ES-I3 (cell line): ENCODE measurements around the gene ST7.
"Not testable (repeated sequence)": the region's sequence is repeated elsewhere in the genome, so short reads cannot be mapped to it uniquely, and the experiment has no call there.

ENCODE experiments used
- H3K36me3 ChIP-seq: 2 replicates; pipeline ENCODE4 v1.6.1; 2013; ENCODE audit warnings: mild to moderate bottlenecking, low read length, control low read depth, moderate library complexity; ENCODE audit not compliant: insufficient read depth
- H3K4me1 ChIP-seq: 2 replicates; pipeline ENCODE4 v1.6.1; 2013; ENCODE audit warnings: mild to moderate bottlenecking, control low read depth, low read length; ENCODE audit not compliant: insufficient read depth
- H3K9ac ChIP-seq: 2 replicates; pipeline ENCODE4 v1.6.1; 2013; ENCODE audit warnings: low read depth, mild to moderate bottlenecking, low read length, moderate library complexity
- H3K9me3 ChIP-seq: 2 replicates; pipeline ENCODE4 v1.6.1; 2013; ENCODE audit warnings: mild to moderate bottlenecking, low read length, moderate library complexity; ENCODE audit not compliant: control insufficient read depth, insufficient read depth

The ST7 gene

DNA sequence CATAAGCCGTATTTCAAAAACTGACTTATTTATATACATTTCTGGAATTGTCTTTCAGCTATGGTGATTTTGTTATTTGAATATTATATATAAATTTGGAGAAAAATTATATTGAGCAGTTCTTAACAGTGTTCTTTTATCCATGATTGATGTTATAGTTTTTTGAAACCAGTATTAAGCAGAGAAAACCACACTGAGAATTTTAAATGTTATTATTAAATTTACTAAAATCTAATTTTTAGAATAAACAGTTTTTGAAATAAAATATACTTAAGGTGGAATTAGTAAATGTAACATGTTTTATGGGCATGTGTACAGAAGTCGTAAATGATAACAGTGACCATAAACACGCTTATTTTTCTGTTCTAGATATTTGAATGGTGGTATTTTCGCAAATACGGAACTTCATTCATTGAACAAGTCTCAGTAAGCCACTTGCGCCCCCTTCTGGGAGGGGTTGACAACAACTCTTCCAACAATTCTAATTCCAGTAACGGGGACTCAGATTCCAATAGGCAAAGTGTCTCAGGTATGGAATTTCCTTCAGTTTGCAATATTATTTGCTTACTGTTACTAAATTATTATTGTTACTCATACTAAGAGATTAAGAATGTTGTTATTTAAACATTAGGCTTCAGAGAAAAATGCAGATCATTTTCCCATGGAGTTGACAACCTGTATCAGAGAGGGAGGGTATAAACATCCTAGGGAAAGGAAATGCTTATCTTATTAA lies 166.1 kb downstream of the ST7 start:
- Histone ChIP-seq H3K4me1 (no peaks in the 10 kb centered on the region; the same call in 1 of the 2 replicates), H3K36me3 (no peaks in the 10 kb centered on the region), H3K9ac (no peak overlapping the region), H3K9me3 (no peaks in the 10 kb centered on the region)

DNA sequence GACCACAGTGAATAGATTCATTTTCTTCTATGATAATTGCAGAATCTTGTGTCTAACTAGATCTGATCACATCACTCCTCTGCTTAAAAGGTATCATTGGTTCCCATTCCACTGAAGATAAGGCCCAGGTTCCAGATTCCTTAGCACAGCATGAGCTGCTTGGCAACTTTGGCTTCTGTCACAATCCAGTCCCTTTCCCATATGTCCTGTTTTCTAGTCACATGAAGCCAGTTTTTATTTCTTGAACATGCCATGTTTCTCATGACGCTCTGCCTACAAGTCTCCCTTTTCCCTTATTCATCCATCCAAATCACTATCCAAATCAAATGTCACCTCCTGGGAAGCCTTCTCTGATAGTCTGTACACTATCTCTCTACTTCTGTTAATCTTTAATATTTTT lies 167.0 kb downstream of the ST7 start:
- H3K36me3 ChIP-seq, H3K4me1 ChIP-seq, H3K9me3 ChIP-seq, H3K9ac ChIP-seq: not testable (repeated sequence)

DNA sequence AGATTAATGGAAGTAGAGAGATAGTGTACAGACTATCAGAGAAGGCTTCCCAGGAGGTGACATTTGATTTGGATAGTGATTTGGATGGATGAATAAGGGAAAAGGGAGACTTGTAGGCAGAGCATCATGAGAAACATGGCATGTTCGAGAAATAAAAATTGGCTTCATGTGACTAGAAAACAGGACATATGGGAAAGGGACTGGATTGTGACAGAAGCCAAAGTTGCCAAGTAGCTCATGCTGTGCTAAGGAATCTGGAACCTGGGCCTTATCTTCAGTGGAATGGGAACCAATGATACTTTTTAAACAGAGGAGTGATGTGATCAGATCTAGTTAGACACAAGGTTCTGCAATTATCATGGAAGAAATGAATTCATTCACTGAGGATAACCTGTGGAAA lies 168.7 kb downstream of the ST7 start:
- H3K9me3 ChIP-seq, H3K9ac ChIP-seq, H3K36me3 ChIP-seq: not testable (repeated sequence)
- H3K4me1 ChIP-seq: peaks cover 13% of the 10 kb centered on the region

DNA sequence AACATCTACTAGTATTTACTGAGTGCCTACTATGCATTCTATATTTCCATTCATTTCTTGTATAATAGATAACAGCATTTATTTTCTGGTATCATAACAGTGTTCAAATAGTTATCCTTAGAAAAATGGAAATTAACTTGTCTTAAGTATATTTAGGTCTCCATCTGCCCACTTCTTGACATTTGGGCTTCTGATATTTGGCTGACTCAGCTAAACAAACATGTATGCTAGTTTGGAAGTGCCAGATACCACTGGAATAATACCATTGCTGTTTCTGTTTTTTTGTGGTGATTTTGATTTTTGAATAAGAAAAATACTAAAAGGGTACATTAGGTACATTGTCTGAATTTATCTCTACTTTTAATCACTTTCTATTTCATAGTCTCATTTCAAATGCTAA lies 169.2 kb downstream of the ST7 start:
- Histone ChIP-seq H3K36me3 (no peaks in the 10 kb centered on the region), H3K4me1 (peaks cover 17% of the 10 kb centered on the region), H3K9ac (no peak overlapping the region), H3K9me3 (no peaks in the 10 kb centered on the region)

DNA sequence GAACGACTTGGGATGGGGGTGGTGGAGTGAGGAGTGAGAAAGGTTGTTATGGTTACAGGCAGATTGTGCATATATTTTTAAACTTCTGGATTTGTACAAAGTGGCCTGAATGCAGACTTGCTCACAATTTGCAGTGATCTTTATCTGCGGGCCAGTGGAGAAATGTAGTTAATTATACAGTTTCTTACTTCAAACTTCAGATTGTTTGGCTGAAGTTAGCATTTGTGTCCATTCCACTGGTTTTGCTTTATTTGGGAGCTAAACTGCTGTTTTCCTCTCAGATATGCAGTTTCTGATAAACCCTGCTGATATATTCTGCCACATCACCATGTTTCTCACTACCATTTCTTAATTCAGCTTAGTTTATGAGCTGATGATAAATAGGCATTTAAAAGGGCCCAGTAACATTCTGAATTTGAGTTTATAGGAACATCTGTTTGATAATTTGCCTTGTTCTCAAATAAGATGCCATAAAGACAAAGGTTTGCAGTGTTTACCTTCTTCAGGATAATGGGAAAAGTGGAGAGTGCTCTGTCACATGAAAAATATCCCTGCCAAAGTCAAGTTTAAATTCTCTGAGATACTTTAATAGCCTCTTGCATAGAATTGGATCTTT lies 170.1 kb downstream of the ST7 start:
- no peaks in the 10 kb centered on the region for H3K9me3 ChIP-seq
- H3K4me1 ChIP-seq: peaks cover 17% of the 10 kb centered on the region
- H3K9ac ChIP-seq: no peak overlapping the region
- H3K36me3 ChIP-seq: no peaks in the 10 kb centered on the region

DNA sequence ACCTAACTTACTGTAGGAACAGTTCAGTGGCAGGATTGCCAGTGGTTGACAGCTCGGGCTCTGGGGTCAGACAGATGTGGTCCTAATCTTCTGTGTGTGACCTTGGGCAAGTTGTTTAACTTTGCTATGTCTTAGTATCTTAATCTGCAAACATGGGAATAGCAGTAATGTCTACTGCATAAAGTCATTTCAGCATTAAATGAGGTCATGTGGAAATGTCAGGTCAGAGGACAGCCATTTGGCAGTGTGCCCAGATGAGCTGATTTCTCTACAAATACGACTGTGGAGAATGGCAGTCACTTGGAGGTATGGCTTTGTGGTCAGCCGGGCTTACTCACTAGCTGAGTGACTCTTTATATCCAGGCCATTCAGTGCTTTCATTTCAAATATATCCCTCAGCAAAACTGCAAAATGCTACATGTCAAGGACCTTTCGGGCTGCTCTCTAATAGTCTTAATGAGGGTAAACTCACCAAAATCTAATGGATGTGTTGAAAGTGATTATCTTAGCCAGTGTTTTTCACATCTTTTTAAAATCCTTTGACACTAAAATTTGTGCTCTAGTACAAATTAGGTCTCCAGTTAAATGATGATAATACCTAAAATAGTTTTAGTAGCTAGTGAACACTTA lies 171.4 kb downstream of the ST7 start:
- no peaks in the 10 kb centered on the region for H3K36me3 ChIP-seq
- no peak overlapping the region for H3K9ac ChIP-seq

DNA sequence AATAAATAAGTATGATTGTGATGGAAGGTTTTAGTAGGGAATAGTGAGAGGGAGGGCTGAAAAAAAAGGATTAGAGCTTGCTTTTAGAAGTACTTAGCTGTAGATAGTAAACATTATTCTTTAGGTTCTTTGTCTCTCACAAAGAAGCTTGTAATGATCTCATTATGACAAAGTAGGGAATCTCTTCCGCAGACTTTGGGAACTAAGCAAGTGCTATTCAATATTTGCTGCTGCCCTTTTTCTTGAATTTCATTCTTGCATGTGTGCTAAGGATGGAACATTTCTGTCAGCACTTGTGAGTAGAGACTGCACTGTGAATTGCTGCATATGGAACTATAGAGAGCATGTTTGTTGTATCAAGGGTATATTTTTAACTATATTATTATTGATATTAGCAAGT lies 173.4 kb downstream of the ST7 start:
- Histone ChIP-seq H3K4me1 (peaks cover 17% of the 10 kb centered on the region), H3K36me3 (no peaks in the 10 kb centered on the region), H3K9ac (no peak overlapping the region), H3K9me3 (no peaks in the 10 kb centered on the region)

More for the DNA sequence above, 171.4 kb downstream of the ST7 start:
- Histone ChIP-seq H3K9me3 (no peaks in the 10 kb centered on the region), H3K4me1 (peaks cover 17% of the 10 kb centered on the region)

DNA sequence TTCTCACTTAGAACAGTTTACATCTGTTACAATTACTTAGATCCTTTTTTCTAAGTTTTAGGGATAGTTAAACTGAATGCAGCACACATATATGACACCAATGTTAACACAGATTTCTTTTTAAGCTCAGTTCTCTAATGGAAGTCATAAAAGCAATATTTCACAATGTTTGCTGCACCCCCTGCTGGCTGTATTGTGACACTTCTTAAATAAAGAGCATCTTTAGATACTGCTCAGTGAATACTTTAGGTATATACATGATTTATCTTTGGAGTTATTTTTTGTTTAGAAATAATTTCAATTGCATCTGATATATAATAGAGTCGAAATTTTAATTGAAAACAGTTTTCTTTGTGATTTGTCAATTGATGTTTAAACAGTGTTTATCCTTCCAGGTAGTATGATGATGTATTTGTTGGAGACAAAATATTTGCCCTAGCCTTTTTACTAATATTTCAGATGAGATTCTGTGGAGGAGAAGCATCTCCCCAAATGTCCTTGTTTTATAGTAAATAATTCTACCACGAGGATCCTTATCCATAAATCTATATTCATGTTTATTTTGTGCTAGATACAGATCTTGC lies 174.4 kb downstream of the ST7 start:
- H3K4me1 ChIP-seq: peaks cover 17% of the 10 kb centered on the region

DNA sequence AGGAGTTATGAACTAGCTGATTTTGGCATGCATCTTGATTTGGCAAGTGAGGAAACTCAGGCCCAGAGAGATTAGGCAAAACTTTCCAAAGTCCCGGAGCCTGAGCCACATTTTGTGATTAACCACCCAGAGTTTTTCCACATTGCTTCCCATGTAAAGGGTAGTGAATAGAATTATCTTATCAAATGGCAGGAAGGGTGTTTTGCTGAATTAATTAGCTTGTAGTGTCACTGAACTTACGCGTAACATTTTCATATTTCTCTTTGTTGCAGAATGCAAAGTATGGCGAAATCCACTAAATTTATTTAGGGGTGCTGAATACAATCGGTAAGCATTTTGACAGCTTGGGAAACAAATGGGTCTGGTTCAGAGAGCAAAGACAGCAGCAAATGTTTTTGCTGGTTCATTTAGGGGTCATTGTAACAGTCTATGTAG lies 176.2 kb downstream of the ST7 start:
- Histone ChIP-seq H3K9ac (no peak overlapping the region), H3K36me3 (no peaks in the 10 kb centered on the region), H3K4me1 (peaks cover 17% of the 10 kb centered on the region), H3K9me3 (no peaks in the 10 kb centered on the region)

More for the DNA sequence above, 174.4 kb downstream of the ST7 start:
- H3K36me3 ChIP-seq: no peaks in the 10 kb centered on the region
- H3K9ac ChIP-seq: no peak overlapping the region
- no peaks in the 10 kb centered on the region for H3K9me3 ChIP-seq

DNA sequence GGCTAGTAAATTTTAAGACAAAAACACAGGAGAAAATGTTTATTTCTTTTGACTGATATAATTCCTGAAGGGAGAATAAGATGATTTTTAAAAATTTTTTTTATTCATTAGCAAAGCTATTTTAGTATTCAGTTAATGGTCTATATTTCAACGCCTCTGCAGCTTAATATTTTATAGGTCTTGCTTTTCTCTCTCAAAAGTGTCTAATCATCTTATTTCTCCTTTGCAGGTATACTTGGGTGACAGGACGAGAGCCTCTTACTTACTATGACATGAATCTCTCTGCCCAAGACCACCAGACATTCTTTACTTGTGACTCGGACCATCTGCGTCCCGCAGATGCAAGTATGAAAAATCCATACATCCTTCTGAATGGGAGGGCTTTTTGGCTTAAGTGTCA lies 177.0 kb downstream of the ST7 start:
- Histone ChIP-seq H3K36me3 (no peaks in the 10 kb centered on the region), H3K9me3 (no peaks in the 10 kb centered on the region), H3K4me1 (peaks cover 17% of the 10 kb centered on the region), H3K9ac (no peak overlapping the region)

DNA sequence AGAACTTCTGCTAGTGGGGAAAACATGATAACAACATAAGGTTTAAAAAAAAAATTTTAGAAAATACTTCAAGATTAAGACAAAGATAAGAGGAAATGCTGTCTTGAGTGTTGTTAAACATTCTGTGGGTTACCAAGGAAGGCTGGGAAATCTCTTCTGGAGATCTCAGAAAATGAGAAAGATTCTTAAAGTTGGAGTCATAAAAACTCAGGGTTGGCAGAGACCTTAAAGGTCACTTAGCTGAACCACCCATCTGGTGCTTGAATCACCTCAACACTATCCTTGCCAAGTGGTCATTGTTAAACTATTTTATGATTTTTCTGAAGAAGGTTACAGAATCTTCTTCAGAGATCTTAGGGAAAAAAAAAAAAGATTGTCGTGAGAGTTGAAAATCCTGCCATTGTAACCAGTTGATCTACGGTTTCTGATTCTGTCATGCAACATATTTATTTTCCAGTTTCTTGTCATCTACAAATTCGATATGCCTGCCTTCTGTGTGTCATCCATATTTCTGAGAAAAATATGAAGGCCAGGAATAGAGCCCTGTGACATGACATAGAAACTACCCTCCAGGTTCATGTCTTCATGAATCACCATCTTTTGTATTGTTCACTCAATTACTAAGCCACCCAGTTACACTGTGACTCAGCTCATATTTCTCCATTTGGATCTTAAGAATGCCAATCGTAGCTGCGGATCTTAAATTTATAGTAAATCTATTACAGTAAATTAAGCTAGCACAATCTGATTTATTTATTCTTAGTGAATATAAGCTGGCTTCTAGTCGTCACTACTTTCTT lies 179.2 kb downstream of the ST7 start:
- no peak overlapping the region for H3K9ac ChIP-seq
- H3K36me3 ChIP-seq: no peaks in the 10 kb centered on the region
- no peaks in the 10 kb centered on the region for H3K9me3 ChIP-seq
- peaks cover 6% of the 10 kb centered on the region; the same call in 1 of the 2 replicates for H3K4me1 ChIP-seq

DNA sequence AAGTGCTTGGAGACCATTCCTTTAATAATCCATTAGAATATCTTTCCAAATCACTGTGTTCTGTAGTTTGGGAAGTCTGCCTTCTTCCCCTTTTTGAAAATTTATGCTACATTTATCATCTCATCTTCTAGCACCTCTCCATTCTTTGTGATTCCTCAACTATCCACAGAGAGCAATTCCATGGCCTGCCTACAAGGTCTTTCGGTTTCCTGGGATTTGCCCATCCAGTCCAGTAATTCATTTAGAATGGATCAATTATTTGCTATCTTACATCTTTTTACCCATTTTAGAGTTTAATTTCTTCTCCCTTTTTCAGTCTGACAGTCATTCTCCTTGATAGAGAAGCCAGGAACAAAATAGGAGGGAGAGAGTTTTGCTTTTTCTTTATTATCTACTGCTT lies 179.8 kb downstream of the ST7 start:
- peaks cover 6% of the 10 kb centered on the region; the same call in 1 of the 2 replicates for H3K4me1 ChIP-seq
- no peaks in the 10 kb centered on the region for H3K36me3 ChIP-seq
- no peak overlapping the region for H3K9ac ChIP-seq
- no peaks in the 10 kb centered on the region for H3K9me3 ChIP-seq

DNA sequence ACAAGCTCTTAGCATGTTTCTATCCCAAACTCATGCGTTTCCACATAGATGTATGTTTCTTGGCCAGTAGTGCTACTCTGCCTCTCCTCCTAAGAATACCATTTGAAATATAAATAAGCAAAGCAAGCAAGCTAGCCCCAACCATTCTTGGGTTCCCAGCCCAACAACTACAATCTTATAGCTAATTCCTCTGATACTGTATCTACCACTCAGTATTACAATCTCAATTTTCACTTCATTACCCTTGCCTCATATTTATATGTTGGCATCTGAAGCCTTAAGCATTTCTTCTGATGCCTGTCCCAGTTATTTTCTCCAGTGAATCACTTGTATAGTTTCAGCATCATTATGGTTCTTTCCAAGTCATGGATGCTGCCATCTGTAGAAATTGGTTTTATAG lies 181.1 kb downstream of the ST7 start:
- Histone ChIP-seq H3K9ac (no peak overlapping the region), H3K9me3 (no peaks in the 10 kb centered on the region), H3K36me3 (no peaks in the 10 kb centered on the region), H3K4me1 (peaks cover 14% of the 10 kb centered on the region)

DNA sequence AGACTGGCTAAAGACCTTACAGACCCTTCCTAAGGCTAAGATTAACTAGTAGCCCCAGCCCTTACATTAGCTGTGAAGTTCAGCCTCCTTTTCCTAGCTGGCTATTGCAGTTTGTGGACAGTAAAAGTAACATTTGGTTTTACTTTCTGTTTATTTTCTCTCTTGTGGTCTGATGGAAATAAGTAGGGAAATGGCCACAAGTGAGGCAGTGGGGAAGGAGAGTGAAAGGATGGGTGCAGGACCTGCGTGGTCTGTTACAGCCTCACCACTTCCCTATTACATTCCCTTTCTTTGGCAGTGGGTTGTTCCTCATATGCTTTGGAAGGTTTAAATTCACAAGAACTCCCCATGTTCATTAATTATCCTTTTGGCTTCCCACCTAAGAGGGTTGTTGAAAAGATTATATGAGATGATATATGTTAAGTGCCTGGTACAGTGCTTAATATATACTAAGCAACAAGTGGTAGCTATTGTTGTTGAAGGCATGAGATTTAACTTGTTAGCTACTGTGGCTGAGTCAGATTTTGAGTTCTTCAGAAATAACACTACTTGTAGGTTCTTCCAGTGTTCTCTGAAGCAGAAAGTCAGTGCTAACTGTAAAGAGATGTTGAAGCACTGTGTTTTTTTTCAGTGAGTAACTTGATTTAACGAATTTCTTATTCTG lies 181.7 kb downstream of the ST7 start:
- no peaks in the 10 kb centered on the region for H3K36me3 ChIP-seq
- peaks cover 20% of the 10 kb centered on the region for H3K4me1 ChIP-seq
- no peaks in the 10 kb centered on the region for H3K9me3 ChIP-seq

More for the DNA sequence above, 181.7 kb downstream of the ST7 start:
- no peak overlapping the region for H3K9ac ChIP-seq
